Astrocyte of the spinal cord (primary cell): ENCODE results near the gene VSX2.

Experiments used
- DNase-seq: peaks from one replicate; pipeline ENCODE4 v3.0.0; 2011; ENCODE audit warnings: low read depth, low spot score
- H3K4me3 ChIP-seq: 2 replicates; pipeline ENCODE4 v1.5.1; 2011; ENCODE audit warnings: low read depth, mild to moderate bottlenecking, low read length, moderate library complexity
- in situ Hi-C: cut with HindIII; loops from 2 replicates; pipeline ENCODE4 v1.10.0; 2017; ENCODE audit warnings: low sequenced_read_pairs
- TF ChIP-seq, protein P1 (sequence below): IDR thresholded peaks from 2 replicates; pipeline ENCODE4 v1.5.1; 2012; ENCODE audit warnings: low read depth, mild to moderate bottlenecking, low read length, inconsistent platforms

The VSX2 gene

DNA sequence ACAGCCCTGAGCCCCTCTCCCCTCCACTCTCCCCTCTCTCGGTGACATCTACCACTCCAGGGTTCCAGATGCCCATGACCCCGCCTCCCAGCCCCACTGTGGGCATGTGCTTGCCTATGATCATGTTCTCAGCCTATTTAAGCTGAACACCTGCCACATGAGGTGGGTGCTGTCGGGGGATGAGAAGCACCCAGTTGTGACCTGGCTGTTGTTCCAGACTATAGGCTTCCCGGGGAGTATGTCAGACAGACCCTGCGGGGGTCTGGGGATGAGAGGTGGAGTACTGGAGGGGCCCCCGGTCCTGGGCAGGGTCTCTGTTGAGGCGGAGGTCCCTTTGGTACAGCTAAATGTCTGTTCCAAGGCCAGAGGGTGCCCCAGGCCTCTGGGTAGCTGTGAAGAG is 6.0 kb downstream of the VSX2 start:
- H3K4me3 ChIP-seq, result no peak overlapping the region
- no peak for DNase-seq
- in situ Hi-C loops, result no loop called here
- TF ChIP-seq, protein P1, sequence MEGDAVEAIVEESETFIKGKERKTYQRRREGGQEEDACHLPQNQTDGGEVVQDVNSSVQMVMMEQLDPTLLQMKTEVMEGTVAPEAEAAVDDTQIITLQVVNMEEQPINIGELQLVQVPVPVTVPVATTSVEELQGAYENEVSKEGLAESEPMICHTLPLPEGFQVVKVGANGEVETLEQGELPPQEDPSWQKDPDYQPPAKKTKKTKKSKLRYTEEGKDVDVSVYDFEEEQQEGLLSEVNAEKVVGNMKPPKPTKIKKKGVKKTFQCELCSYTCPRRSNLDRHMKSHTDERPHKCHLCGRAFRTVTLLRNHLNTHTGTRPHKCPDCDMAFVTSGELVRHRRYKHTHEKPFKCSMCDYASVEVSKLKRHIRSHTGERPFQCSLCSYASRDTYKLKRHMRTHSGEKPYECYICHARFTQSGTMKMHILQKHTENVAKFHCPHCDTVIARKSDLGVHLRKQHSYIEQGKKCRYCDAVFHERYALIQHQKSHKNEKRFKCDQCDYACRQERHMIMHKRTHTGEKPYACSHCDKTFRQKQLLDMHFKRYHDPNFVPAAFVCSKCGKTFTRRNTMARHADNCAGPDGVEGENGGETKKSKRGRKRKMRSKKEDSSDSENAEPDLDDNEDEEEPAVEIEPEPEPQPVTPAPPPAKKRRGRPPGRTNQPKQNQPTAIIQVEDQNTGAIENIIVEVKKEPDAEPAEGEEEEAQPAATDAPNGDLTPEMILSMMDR, result no peak

DNA sequence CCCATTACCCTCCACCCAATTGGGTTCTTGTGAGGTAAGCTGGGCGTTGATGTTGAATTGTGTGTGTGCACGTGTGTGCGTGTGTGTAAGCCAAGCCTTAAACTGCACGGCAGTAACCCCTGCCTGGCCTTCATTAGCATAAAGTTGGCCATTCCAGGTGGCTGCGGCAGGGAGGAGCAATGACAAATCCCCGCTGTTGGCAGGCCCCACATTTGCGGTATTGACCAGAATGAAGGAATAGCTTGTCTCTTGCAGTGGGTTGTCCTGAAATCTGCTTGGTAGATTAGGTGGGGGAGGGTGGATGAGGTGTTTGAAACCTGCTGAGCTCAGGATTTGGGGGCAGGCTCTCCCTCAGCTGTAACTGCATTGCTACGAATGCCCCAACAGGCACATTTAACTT is 7.3 kb downstream of the VSX2 start:
- H3K4me3 ChIP-seq, result no peak overlapping the region
- TF ChIP-seq, protein P1, result no peak
- DNase-seq, result no peak
- in situ Hi-C loops, result no loop called here

DNA sequence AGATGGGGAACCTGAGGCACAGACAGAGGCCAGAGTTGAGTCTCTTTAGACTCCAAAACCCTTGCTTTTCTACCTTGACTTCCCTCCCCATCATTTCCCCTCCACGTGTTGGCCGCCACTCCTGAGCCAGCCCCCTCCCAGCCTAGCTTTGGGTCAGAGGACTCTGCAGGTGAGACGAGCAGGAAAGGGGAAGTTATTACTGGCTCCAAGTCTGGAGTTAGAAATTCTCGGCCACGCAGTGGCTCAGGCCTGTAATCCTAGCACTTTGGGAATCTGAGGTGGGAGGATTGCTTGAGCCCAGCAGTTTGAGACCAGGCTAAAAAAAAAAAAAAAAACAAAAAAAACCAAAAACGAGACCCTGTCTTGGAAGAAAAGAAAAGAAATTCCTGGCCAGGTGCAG is 8.8 kb downstream of the VSX2 start:
- no peak overlapping the region for H3K4me3 ChIP-seq
- in situ Hi-C loops, result no loop called here
- DNase-seq, result no peak
- TF ChIP-seq, protein P1, result no peak

DNA sequence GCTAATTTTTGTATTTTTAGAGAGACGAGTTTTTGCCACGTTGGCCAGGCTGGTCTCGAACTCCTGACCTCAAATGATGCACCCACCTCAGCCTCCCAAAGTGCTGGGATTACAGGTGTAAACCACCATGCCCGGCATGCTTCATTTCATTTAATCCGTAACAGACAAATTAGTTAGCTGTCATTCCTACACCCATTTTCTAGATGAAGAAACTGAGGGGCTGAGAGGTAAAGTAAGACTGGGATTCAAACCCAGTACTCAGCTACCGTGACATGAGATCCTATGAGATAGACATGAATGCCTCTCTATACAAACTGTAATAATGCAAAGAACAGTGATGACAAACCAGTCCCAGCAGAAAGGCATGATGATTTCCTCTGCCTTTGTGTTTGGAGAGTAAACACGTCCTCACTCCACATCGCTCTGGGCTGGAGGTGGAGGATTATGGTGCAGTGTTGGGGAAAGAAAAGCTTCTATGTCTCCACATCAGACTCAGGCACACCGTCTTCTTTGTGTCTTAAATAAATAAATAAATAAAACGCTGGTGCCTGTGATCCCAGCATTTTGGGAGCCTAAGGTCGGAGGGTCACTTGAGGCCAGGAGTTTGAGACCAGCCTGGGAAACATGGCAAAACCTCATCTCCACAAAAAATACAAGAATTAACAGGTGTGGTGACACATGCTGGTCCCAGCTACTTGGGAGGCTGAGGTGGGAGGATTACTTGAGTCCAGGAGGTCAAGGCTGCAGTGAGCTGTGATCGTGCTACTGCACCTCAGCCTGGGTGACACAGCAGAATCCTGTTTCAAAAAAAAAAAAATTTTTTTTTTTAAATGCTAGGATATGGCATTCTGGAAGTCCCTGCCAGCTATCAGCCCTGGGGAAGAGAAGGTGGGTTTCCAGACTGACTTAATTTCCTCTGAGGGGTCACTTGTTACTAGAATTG is 10.5 kb downstream of the VSX2 start:
- TF ChIP-seq, protein P1, result no peak
- in situ Hi-C loops, result no loop called here
- DNase-seq, result no peak
- H3K4me3 ChIP-seq, result no peak overlapping the region

DNA sequence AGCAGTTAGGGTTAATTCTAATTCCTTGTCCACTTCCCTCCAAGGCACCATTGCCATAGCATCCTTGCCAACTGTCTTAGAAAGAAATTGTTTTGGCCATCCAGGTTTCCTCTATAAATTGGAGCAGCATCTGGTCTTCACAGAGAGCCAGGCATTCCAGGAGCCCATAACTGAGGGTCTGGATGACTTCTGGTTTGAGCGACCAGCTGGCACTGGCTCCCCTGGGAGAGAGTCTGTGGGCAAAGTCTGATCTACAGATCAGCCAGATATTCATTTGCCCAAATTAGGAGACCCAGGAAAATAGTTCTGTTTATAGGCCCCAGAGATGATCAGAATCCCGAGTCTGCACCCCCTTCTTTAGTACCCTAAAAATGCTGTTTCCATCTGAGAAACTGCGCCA is 16.0 kb downstream of the VSX2 start:
- no peak for DNase-seq
- TF ChIP-seq, protein P1, result no peak
- in situ Hi-C loops, result no loop called here

DNA sequence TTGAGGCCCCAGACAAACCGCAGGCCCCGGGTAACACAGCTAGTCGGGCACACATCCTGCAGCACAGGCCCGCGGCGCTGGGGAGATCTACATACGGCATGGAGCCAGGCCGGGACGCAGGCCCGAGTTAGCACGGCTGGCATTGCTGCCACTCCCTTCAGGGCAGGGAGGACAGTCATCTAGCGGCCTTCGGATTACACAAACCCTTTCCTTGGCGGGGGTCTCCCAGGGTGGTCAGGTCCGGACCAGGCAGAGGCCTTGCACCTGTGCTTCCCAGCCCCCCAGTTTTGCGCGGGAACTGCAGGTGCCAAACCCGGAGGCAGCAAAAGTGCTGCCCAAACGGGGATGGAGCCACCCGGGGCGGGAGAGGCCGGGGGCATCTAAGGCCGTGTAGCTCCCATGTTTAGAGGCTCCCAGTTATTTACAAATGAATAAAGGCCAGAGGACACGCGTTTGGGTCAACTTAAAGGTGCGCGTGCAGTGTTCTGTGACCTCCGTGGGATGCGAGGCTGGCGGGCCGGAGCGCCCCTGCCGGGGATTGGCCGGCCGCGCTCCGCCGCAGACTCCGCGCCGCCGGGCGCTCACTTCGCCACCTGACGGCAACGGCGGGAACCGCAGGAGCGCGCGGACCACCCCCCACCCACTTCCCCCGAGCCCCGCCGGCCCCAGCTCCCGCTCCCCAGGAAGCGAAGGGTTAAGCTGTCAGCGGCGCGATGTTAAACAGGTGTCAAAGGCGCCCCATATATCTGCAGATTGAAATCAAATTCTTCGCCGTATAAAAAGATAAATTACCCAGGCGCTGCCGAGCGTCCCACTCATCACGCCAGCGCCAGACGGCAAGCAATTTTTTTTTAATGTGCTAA is 18.1 kb downstream of the VSX2 start:
- DNase-seq, result no peak
- H3K4me3 ChIP-seq, result peak overlapping the region; percentile 54
- TF ChIP-seq, protein P1, result peak; percentile 72
- in situ Hi-C loops, result no loop called here

More for the DNA sequence above, 16.0 kb downstream of the VSX2 start:
- no peak overlapping the region for H3K4me3 ChIP-seq
